K562 (cell line): ENCODE results near the gene PSMD2. TPM values are rescaled to one million over a fixed set of nuclear protein-coding genes. Genes with fewer than 3 reads are reported as not detected.

Source experiments
- CBFA2T3 ChIP-seq: fragments of 450-650 bp; IDR thresholded peaks from 2 replicates; pipeline ENCODE4 v1.6.1; 2017
- CBX8 ChIP-seq: fragments of 200-600 bp; sonication (generic); IDR thresholded peaks from 2 replicates; pipeline ENCODE4 v1.6.1; 2012; ENCODE audit warnings: borderline replicate concordance, mixed run types, low read depth, mild to moderate bottlenecking, moderate library complexity, mixed read lengths, low read length, control low read depth, inconsistent platforms; ENCODE audit not compliant: poor library complexity, severe bottlenecking; ENCODE audit errors: extremely low read depth
- CC2D1A ChIP-seq: fragments of 450-650 bp; IDR thresholded peaks from 2 replicates; pipeline ENCODE4 v1.6.1; 2017; ENCODE audit warnings: mild to moderate bottlenecking
- CCAR2 ChIP-seq: fragments of 200-400 bp; formaldehyde crosslinking; IDR thresholded peaks from 2 replicates; pipeline ENCODE4 v1.6.1; 2017; ENCODE audit warnings: mild to moderate bottlenecking, low read depth, low read length
- CXXC5 ChIP-seq: fragments of 250-450 bp; sonication (Bioruptor Pico); IDR thresholded peaks from 2 replicates; pipeline ENCODE4 v1.8.0; 2022; ENCODE audit warnings: inconsistent platforms, mild to moderate bottlenecking, moderate library complexity
- E4F1 ChIP-seq: fragments of 250-450 bp; sonication (Bioruptor Pico); IDR thresholded peaks from 2 replicates; pipeline ENCODE4 v1.5.0; 2021; ENCODE audit warnings: mild to moderate bottlenecking, borderline replicate concordance
- FOXA3 ChIP-seq, 2 experiments: fragments of 450-650 bp in 1 of 2; sonication (generic) in 1 of 2; formaldehyde crosslinking; IDR thresholded peaks in 1 of 2; conservative IDR thresholded peaks in 1 of 2; 2 replicates each; pipeline versions ENCODE4 v1.4.0 to v1.8.0; 2020 to 2022; ENCODE audit warnings: mild to moderate bottlenecking in 2 of 2, missing genetic modification reagents in 1 of 2
- MEF2A ChIP-seq: IDR thresholded peaks from 2 replicates; pipeline ENCODE4 v1.6.1; 2011; ENCODE audit warnings: low read depth, mild to moderate bottlenecking, low read length, moderate library complexity; ENCODE audit not compliant: control insufficient read depth
- NRF1 ChIP-seq, 2 experiments: fragments of 450-650 bp; IDR thresholded peaks in 1 of 2; conservative IDR thresholded peaks in 1 of 2; 2 replicates each; pipeline ENCODE4 v1.6.1; 2014; ENCODE audit warnings: mild to moderate bottlenecking in 2 of 2
- PATZ1 ChIP-seq: fragments of 250-450 bp; sonication (Bioruptor Pico); IDR thresholded peaks from 2 replicates; pipeline ENCODE4 v1.5.0; 2020; ENCODE audit warnings: mild to moderate bottlenecking, borderline replicate concordance
- PHB2 ChIP-seq: fragments of 450-650 bp; IDR thresholded peaks from 2 replicates; pipeline ENCODE4 v1.6.1; 2017; ENCODE audit warnings: low read depth
- PTRF ChIP-seq: fragments of 450-650 bp; IDR thresholded peaks from 2 replicates; pipeline ENCODE4 v1.6.1; 2016; ENCODE audit warnings: mild to moderate bottlenecking, missing genetic modification characterization, missing compliant biosample characterization
- RCOR1 ChIP-seq, 2 experiments: IDR thresholded peaks; 2 replicates each; pipeline ENCODE4 v1.6.1; 2012; ENCODE audit warnings: low read depth in 2 of 2, low read length in 2 of 2, borderline replicate concordance in 1 of 2, improper control_type of control experiment in 1 of 2
- SIN3B ChIP-seq: fragments of 450-650 bp; IDR thresholded peaks from 2 replicates; pipeline ENCODE4 v1.6.1; 2017; ENCODE audit warnings: low read depth, mild to moderate bottlenecking, moderate library complexity
- SMARCA4 ChIP-seq: fragments of 450-650 bp; IDR thresholded peaks from 2 replicates; pipeline ENCODE4 v1.6.1; 2016
- SMARCE1 ChIP-seq: fragments of 450-650 bp; IDR thresholded peaks from 2 replicates; pipeline ENCODE4 v1.7.1; 2016; ENCODE audit warnings: mild to moderate bottlenecking
- TAF9B ChIP-seq: fragments of 450-650 bp; IDR thresholded peaks from 2 replicates; pipeline ENCODE4 v1.6.1; 2018; ENCODE audit warnings: mild to moderate bottlenecking; ENCODE audit not compliant: partially characterized antibody
- ZBTB1 ChIP-seq: sonication (generic); formaldehyde crosslinking; IDR thresholded peaks from 2 replicates; pipeline ENCODE4 v1.8.1; 2023; ENCODE audit warnings: missing genetic modification reagents, low read depth, mild to moderate bottlenecking, borderline replicate concordance
- ZNF282 ChIP-seq: sonication (generic); formaldehyde crosslinking; IDR thresholded peaks from 2 replicates; pipeline ENCODE4 v1.8.1; 2023; ENCODE audit warnings: missing genetic modification reagents
- ZNF395 ChIP-seq: fragments of 200-800 bp; sonication (Bioruptor generic); IDR thresholded peaks from 2 replicates; pipeline ENCODE4 v1.6.1; 2017; ENCODE audit warnings: missing genetic modification characterization, missing compliant biosample characterization
- ZNF584 ChIP-seq: fragments of 200-800 bp; sonication (Bioruptor generic); IDR thresholded peaks from 2 replicates; pipeline ENCODE4 v1.6.1; 2016; ENCODE audit warnings: low read depth, mild to moderate bottlenecking, missing genetic modification characterization, missing compliant biosample characterization
- polyA plus RNA-seq, 8 experiments: library from polyadenylated mRNA; depleted of rRNA in 4 of 8; stranded (reverse) in 5 of 8; unstranded in 3 of 8; fragments of >200 nt; fragmentation: Nextera tagmentation in 2 of 8; fragmentation: Illumina TruSeq in 1 of 8; extraction: Ambion mirVana in 2 of 8; extraction: Trizol in 1 of 8; gene quantifications; 2 replicates each; pipeline versions ENCODE4 v1.2.1 to v1.2.3, GENCODE V29; 2011 to 2014; ENCODE audit warnings: inconsistent platforms in 1 of 8, missing spikeins in 1 of 8
- total RNA-seq, 7 experiments: library from RNA; depleted of rRNA in 6 of 7; stranded (reverse); fragments of >200 nt in 6 of 7; fragmentation: Illumina TruSeq in 2 of 7; extraction: Trizol in 2 of 7; gene quantifications; 2 replicates each; pipeline versions ENCODE4 v1.2.1 to v1.2.3, GENCODE V29; 2011 to 2021; ENCODE audit warnings: low replicate concordance in 1 of 7

PSMD2 gene
- total and polyA plus RNA-seq, 9 of the 15 experiments (the other 6 are each of a cell fraction or from before 2014, with no cell fraction given) = 152 to 484 (median 295) TPM

DNA sequence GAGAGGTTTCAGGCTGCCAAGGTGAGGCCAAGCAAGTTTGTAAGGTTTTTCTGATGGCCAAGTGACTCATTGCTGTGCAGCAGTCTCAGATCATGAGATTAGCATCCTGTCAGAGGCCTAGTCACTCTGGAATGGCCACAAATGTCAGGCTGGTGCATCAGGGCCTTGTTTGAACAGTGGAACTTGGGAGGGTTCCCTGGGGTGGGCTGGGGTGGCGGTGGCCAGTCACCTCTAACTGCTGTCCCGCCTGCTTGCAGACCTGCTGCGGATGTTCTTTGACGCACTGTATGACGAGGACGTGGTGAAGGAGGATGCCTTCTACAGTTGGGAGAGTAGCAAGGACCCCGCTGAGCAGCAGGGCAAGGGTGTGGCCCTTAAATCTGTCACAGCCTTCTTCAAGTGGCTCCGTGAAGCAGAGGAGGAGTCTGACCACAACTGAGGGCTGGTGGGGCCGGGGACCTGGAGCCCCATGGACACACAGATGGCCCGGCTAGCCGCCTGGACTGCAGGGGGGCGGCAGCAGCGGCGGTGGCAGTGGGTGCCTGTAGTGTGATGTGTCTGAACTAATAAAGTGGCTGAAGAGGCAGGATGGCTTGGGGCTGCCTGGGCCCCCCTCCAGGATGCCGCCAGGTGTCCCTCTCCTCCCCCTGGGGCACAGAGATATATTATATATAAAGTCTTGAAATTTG is 35.6 kb downstream of the PSMD2 start (continued):
- TF ChIP-seq SMARCE1 = peak; percentile 79
- TF ChIP-seq FOXA3 (CRISPR knock-in tag; conservative IDR thresholded peaks at IDR 0.05 in 1 of 2, IDR thresholded peaks at IDR 0.05 in 1 of 2) = peak; percentile 60 to 98
- no peak for TF ChIP-seq MEF2A
- no peak for TF ChIP-seq E4F1 (CRISPR knock-in tag)
- TF ChIP-seq SMARCA4 = peak; percentile 75
- peak; percentile 38; the same call in 1 of the 2 replicates for TF ChIP-seq CXXC5 (CRISPR knock-in tag)
- TF ChIP-seq CBX8 = no peak
- 0 out of 2 replicates have a peak, but pooled peaks have one; percentile 20 for TF ChIP-seq ZNF584 (CRISPR knock-in tag)
- TF ChIP-seq RCOR1 (IDR thresholded peaks at IDR 0.05; ENCODE audit: borderline replicate concordance in 1 of 2, low read depth in 2 of 2, low read length in 2 of 2) = peak in 1 of 2 experiments; percentile 58; a peak in 1 of 4 replicates
- TF ChIP-seq ZNF282 (CRISPR knock-in tag) = no peak
- TF ChIP-seq CBFA2T3 = peak; percentile 20; the same call in 1 of the 2 replicates
- no peak for TF ChIP-seq CCAR2
- TF ChIP-seq PTRF (tag) = no peak
- TF ChIP-seq PATZ1 (CRISPR knock-in tag) = no peak
- no peak for TF ChIP-seq TAF9B
- TF ChIP-seq SIN3B = no peak
- no peak for TF ChIP-seq PHB2
- TF ChIP-seq ZNF395 (CRISPR knock-in tag) = no peak
- no peak for TF ChIP-seq CC2D1A
- 0 out of 4 replicates have a peak, but pooled peaks of 1 of the 2 experiments have one; percentile 16 for TF ChIP-seq NRF1 (conservative IDR thresholded peaks at IDR 0.05 in 1 of 2, IDR thresholded peaks at IDR 0.05 in 1 of 2)
- no peak for TF ChIP-seq ZBTB1
